GM18868 (cell line): ENCODE data around the gene MYEOV.
A peak's percentile ranks its signal among the peaks of the same experiment; 100 is the strongest.

ENCODE experiments used
- ATAC-seq: cut with Tn5 transposase; IDR thresholded peaks from one replicate; pipeline ENCODE4 v1.9.1; 2021; ENCODE audit warnings: mild to moderate bottlenecking, moderate library complexity; ENCODE audit not compliant: unreplicated experiment

Gene MYEOV

GRCh38 chr11:69335007-69335780, 41.2 kb downstream of the MYEOV start:
- ATAC-seq, result no peak

- no peak for ATAC-seq
Measured at GRCh38 chr11:69335781-69336405, 41.9 kb downstream of the MYEOV start.

DNA sequence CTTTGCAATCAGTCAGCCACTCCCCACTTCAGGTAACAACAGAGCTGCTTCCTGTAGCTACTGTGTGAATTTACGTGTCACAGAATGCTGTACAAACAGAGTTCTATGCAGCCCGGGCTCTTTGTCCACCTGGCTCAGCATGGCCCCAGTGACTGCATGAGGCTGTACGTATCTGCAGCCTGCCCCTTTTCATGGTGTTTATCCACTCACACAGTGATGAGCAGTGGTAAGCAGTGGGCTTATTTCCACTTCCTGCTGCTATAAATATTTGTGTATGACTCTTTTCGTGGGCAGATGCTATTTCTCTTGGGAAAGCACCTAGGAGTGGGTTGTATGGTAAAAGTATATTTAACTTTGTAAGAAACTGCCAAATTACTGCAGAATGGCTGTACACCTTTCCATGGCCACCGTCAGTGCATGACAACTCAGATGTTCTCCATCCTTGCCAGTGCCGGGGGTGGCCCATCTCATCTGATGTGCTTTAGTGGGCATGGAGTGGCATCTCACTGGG, 43.3 kb downstream of the MYEOV start:
- peak; percentile 85 for ATAC-seq

GRCh38 chr11:69339041-69339733, 45.2 kb downstream of the MYEOV start:
- ATAC-seq, result no peak

DNA sequence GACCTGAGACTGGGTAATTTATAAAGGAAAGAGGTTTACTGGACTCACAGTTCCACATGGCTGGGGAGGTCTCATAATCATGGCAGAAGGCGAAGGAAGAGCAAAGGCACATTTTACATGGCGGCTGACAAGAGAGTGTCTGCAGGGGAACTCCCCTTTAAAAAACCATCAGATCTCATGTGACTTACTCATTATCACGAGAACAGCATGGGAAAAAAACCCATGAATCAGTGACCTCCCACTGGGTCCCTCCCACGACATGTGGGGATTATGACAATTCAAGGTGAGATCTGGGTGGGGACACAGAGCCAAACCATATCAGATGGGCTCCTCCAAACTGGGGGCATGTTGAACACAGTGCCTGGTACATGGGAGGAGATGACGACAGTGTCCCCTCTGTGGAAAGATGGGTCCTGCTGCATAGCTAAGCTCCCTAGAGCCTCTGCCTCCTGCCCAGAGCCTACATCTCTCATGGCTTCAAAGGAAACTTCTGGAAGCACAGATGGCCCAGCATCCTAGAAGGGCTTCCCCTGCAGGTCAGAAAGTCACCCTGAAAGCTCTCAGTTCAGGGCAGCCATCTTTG, 46.1 kb downstream of the MYEOV start:
- no peak for ATAC-seq

DNA sequence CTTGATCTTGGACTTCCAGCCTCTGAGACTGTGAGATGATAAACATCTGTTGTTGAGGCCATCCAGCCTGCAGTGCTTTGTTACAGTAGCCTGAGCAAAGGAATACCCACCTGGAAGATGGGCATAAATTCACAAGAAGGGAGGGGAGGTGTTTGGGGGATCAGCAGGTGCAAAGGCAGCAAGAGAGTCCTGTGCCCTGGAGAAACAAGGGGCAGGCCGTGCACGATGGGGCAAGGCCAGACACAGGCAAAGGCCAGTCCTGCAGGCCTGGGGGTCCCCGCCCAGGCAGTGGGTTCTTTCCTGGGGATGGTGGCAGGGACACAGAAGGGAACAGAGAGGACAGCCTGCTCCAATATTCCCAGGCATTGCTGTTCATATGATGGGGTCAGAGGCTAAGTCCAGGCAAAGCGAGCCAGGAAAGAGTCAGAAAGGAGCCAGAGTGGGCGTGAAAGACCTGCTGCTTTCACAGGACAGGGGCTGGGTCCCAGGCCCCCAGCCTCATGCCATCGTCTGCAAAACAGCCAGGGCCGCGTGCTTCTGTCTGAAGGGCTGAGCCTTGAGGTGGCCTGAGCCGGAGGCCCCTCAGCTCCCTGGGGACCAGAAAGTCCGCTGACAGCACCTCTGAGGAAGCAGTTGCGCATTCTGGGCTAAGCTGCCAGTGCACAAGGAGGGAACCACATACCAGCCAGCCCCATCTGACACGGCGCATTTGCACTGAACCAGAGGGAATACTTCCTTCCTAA, 48.8 kb downstream of the MYEOV start:
- ATAC-seq, result no peak

GRCh38 chr11:69343401-69344321, 49.7 kb downstream of the MYEOV start:
- ATAC-seq, result no peak

DNA sequence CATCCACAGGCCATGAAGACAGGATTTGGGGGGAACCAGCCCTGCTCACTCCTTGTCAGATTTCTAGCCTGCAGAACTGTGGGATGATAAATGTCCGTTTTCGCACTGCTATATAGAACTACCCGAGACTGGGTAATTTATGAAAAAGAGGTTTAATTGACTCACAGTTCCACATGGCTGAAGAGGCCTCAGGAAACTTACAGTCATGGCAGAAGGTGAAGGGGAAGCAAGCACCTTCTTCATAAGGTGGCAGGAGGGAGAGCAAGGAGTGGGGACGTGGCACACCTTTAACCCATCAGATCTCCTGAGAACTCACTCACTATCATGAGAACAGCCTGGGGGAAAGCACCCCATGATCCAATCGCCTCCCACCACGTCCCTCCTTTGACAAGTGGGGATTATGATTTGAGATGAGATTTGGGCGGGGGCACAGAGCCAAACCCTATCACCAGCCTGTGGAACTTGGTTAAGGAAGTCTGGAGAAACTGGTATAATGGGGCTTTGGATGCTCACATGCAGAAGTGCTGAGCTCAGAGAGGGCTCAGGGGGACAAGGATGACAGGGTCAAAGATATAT, 50.7 kb downstream of the MYEOV start:
- ATAC-seq, result no peak
